IMR-90 (cell line): ENCODE results near the gene ULK1. TPM values are rescaled to one million over a fixed set of nuclear protein-coding genes. Genes with fewer than 3 reads are reported as not detected.

Source experiments
- ATAC-seq: fragments of 200-7000 bp; cut with Tn5 transposase; 2 replicates; pipeline ENCODE4 v1.9.1; 2020; ENCODE audit warnings: low read depth, mild to moderate bottlenecking, moderate library complexity
- BruUV-seq: library from RNA; stranded (reverse); fragments of 400-500 nt; replicated peaks from 2 replicates; lab custom pipeline; 2021; lab: Mats Ljungman, UMichigan
- CTCF ChIA-PET: fragments of 300-600 bp; formaldehyde crosslinking; extraction: SDS; loops from one replicate; lab custom pipeline; 2021; ENCODE audit warnings: antibody characterized with exemption; lab: Yijun Ruan, JAX
- POLR2A ChIA-PET: fragments of 300-600 bp; sonication (Branson Sonifier 250); formaldehyde crosslinking; loops from one replicate; lab custom pipeline; 2022; ENCODE audit warnings: antibody characterized with exemption; ENCODE audit not compliant: unreplicated experiment; lab: Charles Lee
- DNase-seq: peaks from one replicate; pipeline ENCODE4 v3.0.0; 2013
- H2AFZ ChIP-seq: replicated peaks from 2 replicates; pipeline ENCODE3; 2013; ENCODE audit warnings: low read length, mild to moderate bottlenecking; ENCODE audit not compliant: poor library complexity
- H2AK5ac ChIP-seq: 2 replicates; pipeline ENCODE4 v1.6.1; 2013; ENCODE audit warnings: low read depth, low read length, inconsistent platforms
- H2AK9ac ChIP-seq: replicated peaks from 2 replicates; pipeline ENCODE3; 2013; ENCODE audit warnings: mild to moderate bottlenecking, low read depth, low read length, moderate library complexity; ENCODE audit not compliant: poor library complexity
- H2BK120ac ChIP-seq: 2 replicates; pipeline ENCODE4 v1.6.1; 2013; ENCODE audit warnings: low read depth, low read length, inconsistent platforms
- H2BK15ac ChIP-seq: 3 replicates; pipeline ENCODE4 v1.6.1; 2013; ENCODE audit warnings: low read depth, low read length, inconsistent platforms
- H2BK20ac ChIP-seq: 2 replicates; pipeline ENCODE4 v1.6.1; 2013; ENCODE audit warnings: low read depth, mild to moderate bottlenecking, inconsistent platforms, low read length, moderate library complexity
- H2BK5ac ChIP-seq: 2 replicates; pipeline ENCODE4 v1.6.1; 2013; ENCODE audit warnings: mild to moderate bottlenecking, low read depth, low read length, inconsistent platforms; ENCODE audit not compliant: poor library complexity, severe bottlenecking
- H3K14ac ChIP-seq: replicated peaks from 2 replicates; pipeline ENCODE4 v1.6.1; 2013; ENCODE audit warnings: low read depth, low read length, inconsistent platforms
- H3K18ac ChIP-seq: 2 replicates; pipeline ENCODE4 v1.6.1; 2013; ENCODE audit warnings: low read depth, low read length, control low read depth
- H3K23ac ChIP-seq: 2 replicates; pipeline ENCODE4 v1.6.1; 2013; ENCODE audit warnings: low read depth, low read length, inconsistent platforms
- H3K27ac ChIP-seq: 2 replicates; pipeline ENCODE4 v1.5.1; 2013; ENCODE audit warnings: mild to moderate bottlenecking, control low read depth, low read length; ENCODE audit not compliant: insufficient read depth
- H3K27me3 ChIP-seq: 2 replicates; pipeline ENCODE4 v1.6.1; 2013; ENCODE audit warnings: low read length; ENCODE audit not compliant: control insufficient read depth, insufficient read depth
- H3K36me3 ChIP-seq: 2 replicates; pipeline ENCODE4 v1.6.1; 2013; ENCODE audit warnings: low read length, mixed read lengths; ENCODE audit not compliant: control insufficient read depth, insufficient read depth
- H3K4ac ChIP-seq: 2 replicates; pipeline ENCODE4 v1.6.1; 2013; ENCODE audit warnings: low read depth, low read length, inconsistent platforms
- H3K4me1 ChIP-seq: 2 replicates; pipeline ENCODE4 v1.6.1; 2013; ENCODE audit warnings: low read length, mixed read lengths; ENCODE audit not compliant: control insufficient read depth, insufficient read depth
- H3K4me2 ChIP-seq: 2 replicates; pipeline ENCODE4 v1.6.1; 2013; ENCODE audit warnings: low read depth, mild to moderate bottlenecking, control low read depth, low read length, moderate library complexity
- H3K4me3 ChIP-seq: 2 replicates; pipeline ENCODE4 v1.5.1; 2013; ENCODE audit warnings: low read depth, mild to moderate bottlenecking, control low read depth, low read length, moderate library complexity; ENCODE audit not compliant: insufficient read depth
- H3K56ac ChIP-seq: 2 replicates; pipeline ENCODE4 v1.6.1; 2013; ENCODE audit warnings: low read length, inconsistent platforms; ENCODE audit not compliant: insufficient read depth; ENCODE audit errors: extremely low read depth
- H3K79me1 ChIP-seq, 2 experiments: 2 replicates each; pipeline ENCODE4 v1.6.1; 2013; ENCODE audit warnings: low read length in 2 of 2, inconsistent platforms in 1 of 2, low read depth in 1 of 2
- H3K9ac ChIP-seq: 2 replicates; pipeline ENCODE4 v1.6.1; 2013; ENCODE audit warnings: low read depth, low read length, control low read depth
- H3K9me1 ChIP-seq: 2 replicates; pipeline ENCODE4 v1.6.1; 2013; ENCODE audit warnings: low read length, inconsistent platforms; ENCODE audit not compliant: insufficient read depth
- H3K9me3 ChIP-seq: 2 replicates; pipeline ENCODE4 v1.6.1; 2013; ENCODE audit warnings: low read length; ENCODE audit not compliant: control insufficient read depth, insufficient read depth
- H4K20me1 ChIP-seq: 2 replicates; pipeline ENCODE4 v1.6.1; 2013; ENCODE audit warnings: low read length, inconsistent platforms; ENCODE audit not compliant: insufficient read depth
- H4K5ac ChIP-seq: 2 replicates; pipeline ENCODE4 v1.6.1; 2013; ENCODE audit warnings: mild to moderate bottlenecking, low read depth, low read length, control low read depth
- H4K8ac ChIP-seq, 2 experiments: 2 replicates each; pipeline ENCODE4 v1.6.1; 2013; ENCODE audit warnings: low read depth in 2 of 2, low read length in 2 of 2, control low read depth in 1 of 2, inconsistent platforms in 1 of 2
- H4K91ac ChIP-seq: 2 replicates; pipeline ENCODE4 v1.6.1; 2013; ENCODE audit warnings: low read depth, low read length, inconsistent platforms; ENCODE audit not compliant: insufficient read depth
- BHLHE40 ChIP-seq: fragments of 150-350 bp; IDR thresholded peaks from 2 replicates; pipeline ENCODE4 v1.6.1; 2016; ENCODE audit warnings: mild to moderate bottlenecking, low read depth, low read length
- CEBPB ChIP-seq: IDR thresholded peaks from 2 replicates; pipeline ENCODE4 v1.6.1; 2012; ENCODE audit warnings: low read depth, low read length, improper control_type of control experiment
- CHD1 ChIP-seq: IDR thresholded peaks from 2 replicates; pipeline ENCODE4 v1.6.1; 2012; ENCODE audit warnings: low read depth, low read length, improper control_type of control experiment
- FOS ChIP-seq: fragments of 150-350 bp; IDR thresholded peaks from 2 replicates; pipeline ENCODE4 v1.6.1; 2016; ENCODE audit warnings: low read depth, low read length
- MAZ ChIP-seq: IDR thresholded peaks from 2 replicates; pipeline ENCODE4 v1.6.1; 2012; ENCODE audit warnings: low read depth, mild to moderate bottlenecking, low read length, improper control_type of control experiment, moderate library complexity, borderline replicate concordance
- MXI1 ChIP-seq: IDR thresholded peaks from 2 replicates; pipeline ENCODE4 v1.6.1; 2012; ENCODE audit warnings: low read depth, mild to moderate bottlenecking, low read length, moderate library complexity, borderline replicate concordance
- POLR2A ChIP-seq: IDR thresholded peaks from 2 replicates; pipeline ENCODE4 v1.6.1; 2012; ENCODE audit warnings: mild to moderate bottlenecking, low read depth, low read length
- RAD21 ChIP-seq: IDR thresholded peaks from 2 replicates; pipeline ENCODE4 v1.6.1; 2012; ENCODE audit warnings: low read length, improper control_type of control experiment
- RCOR1 ChIP-seq: IDR thresholded peaks from 2 replicates; pipeline ENCODE4 v1.6.1; 2012; ENCODE audit warnings: mild to moderate bottlenecking, low read length, improper control_type of control experiment; ENCODE audit not compliant: insufficient replicate concordance
- RFX5 ChIP-seq: IDR thresholded peaks from 2 replicates; pipeline ENCODE4 v1.8.0; 2012; ENCODE audit warnings: low read depth, mild to moderate bottlenecking, low read length, moderate library complexity
- SMC3 ChIP-seq: fragments of 150-350 bp; IDR thresholded peaks from 2 replicates; pipeline ENCODE4 v1.6.1; 2016; ENCODE audit warnings: low read depth, mild to moderate bottlenecking, antibody characterized with exemption, low read length, moderate library complexity
- WGBS, 2 experiments: methylation state at CpG; one replicate each; pipeline versions ENCODE4 v1.1.5 to v1.1.7; 2013; ENCODE audit warnings: missing lambda C conversion rate in 2 of 2; ENCODE audit not compliant: insufficient read length in 1 of 2; ENCODE audit errors: extremely low coverage in 2 of 2; 5-methylcytosine and 5-hydroxymethylcytosine counted together
- dilution Hi-C: fragments of 300-500 bp; cut with HindIII; formaldehyde crosslinking; loops from one replicate; pipeline ENCODE4 v1.14.3; 2018; ENCODE audit warnings: low sequenced_read_pairs; ENCODE audit not compliant: unreplicated experiment
- in situ Hi-C: fragments of 300-500 bp; cut with MboI; formaldehyde crosslinking; loops from 3 replicates; pipeline ENCODE4 v1.14.3; 2019; ENCODE audit warnings: low sequenced_read_pairs, inconsistent platforms, mixed read lengths
- intact Hi-C: fragments of 100-400 bp; cut with micrococcal nuclease; formaldehyde crosslinking; loops from 2 replicates; pipeline ENCODE4 v1.10.0; 2022
- polyA plus RNA-seq, 3 experiments: library from polyadenylated mRNA; depleted of rRNA; stranded (reverse); fragments of >200 nt; gene quantifications; 2 replicates each; pipeline ENCODE4 v1.2.3, GENCODE V29; 2012; ENCODE audit warnings: low replicate concordance in 1 of 3
- total RNA-seq: library from RNA; depleted of rRNA; stranded (reverse); fragments of >200 nt; gene quantifications from 2 replicates; pipeline ENCODE4 v1.2.3, GENCODE V29; 2012
- TF ChIP-seq, protein P1 (sequence below): fragments of 150-350 bp; IDR thresholded peaks from 2 replicates; pipeline ENCODE4 v1.6.1; 2017; ENCODE audit warnings: mild to moderate bottlenecking, antibody characterized with exemption, low read length, low read depth
- TF ChIP-seq, protein P2 (sequence below): fragments of 150-350 bp; IDR thresholded peaks from 2 replicates; pipeline ENCODE4 v1.6.1; 2016; ENCODE audit warnings: low read depth, mild to moderate bottlenecking, low read length, moderate library complexity, borderline replicate concordance
- TF ChIP-seq, protein P3 (sequence below): conservative IDR thresholded peaks from 2 replicates; pipeline ENCODE4 v1.5.1; 2012; ENCODE audit warnings: mild to moderate bottlenecking, low read depth, low read length, improper control_type of control experiment

The ULK1 gene
- total and polyA plus RNA-seq, 2 of the 4 experiments (the other 2 are of a cell fraction), result 1.8 to 19.2 TPM

DNA sequence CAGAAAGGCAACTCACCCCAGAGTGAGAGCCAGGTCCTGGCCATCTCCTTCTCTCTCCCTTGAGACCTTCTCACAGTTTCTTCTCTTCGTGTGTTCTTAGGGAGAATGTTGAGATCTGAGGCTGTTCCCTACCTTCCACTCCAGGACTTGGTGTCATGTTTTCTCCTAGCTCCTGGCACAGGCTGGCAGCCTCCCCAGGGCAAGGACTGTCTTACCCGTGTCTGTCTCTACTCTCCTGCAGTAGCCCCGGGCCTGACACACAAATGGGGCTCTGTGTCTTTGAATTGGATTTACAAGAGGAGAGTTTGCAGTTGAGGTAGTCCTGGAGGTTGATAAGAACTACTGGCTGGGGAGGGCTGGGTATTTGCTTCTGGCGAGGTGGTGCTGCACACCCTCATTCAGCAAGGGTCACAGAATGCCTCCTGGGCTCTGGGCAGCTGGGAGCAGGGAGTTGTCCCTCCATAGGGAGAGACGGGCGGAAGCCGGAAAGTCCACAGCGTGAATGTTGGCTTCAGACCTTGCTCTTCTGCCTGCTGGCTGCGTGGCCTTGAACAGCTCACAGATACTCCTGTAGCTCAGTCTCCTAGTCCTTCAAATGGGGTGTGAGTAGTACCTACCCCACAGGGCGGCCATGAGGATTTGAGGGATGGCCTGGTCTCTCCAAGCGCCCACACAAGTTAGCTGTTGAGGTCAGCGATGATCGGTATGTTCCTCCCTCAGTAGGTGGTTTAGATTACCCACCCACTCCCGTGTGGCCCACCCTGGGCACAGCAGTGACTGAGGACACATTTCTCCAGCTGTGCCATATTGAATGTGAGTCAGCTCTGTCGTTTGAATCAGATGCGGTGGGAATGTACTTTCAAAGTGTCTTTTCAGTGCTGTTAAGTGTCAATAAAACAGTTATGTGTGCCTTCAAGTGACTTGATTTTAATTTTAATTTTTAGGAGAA lies 65.5 kb downstream of the ULK1 start:
- Histone ChIP-seq H3K14ac (no peak overlapping the region), H3K36me3 (peaks cover 5% of the 10 kb centered on the region), H2BK15ac (no peak overlapping the region), H2BK120ac (no peak overlapping the region), H2BK20ac (no peak overlapping the region), H3K9me3 (no peaks in the 10 kb centered on the region), H4K20me1 (peaks cover 58% of the 10 kb centered on the region), H3K4ac (no peak overlapping the region), H3K27ac (no peak overlapping the region), H4K8ac (no peak overlapping the region), H2AK9ac (no peak overlapping the region), H3K27me3 (no peaks in the 10 kb centered on the region), H3K9ac (no peak overlapping the region), H2BK5ac (no peak overlapping the region), H3K23ac (no peak overlapping the region), H3K4me2 (no peak overlapping the region), H4K5ac (no peak overlapping the region), H3K4me1 (peaks cover 5% of the 10 kb centered on the region), H4K91ac (no peak overlapping the region), H3K18ac (no peak overlapping the region), H2AFZ (no peak overlapping the region), H3K9me1 (peaks cover 16% of the 10 kb centered on the region), H3K4me3 (no peak overlapping the region), H2AK5ac (no peak overlapping the region), H3K56ac (no peak overlapping the region), H3K79me1 (peaks cover 17 to 70% of the 10 kb centered on the region in 2 experiments)
- intact Hi-C loops (loop anchor here (10.0 kb wide), 1 partner anchor 125 kb away; no protein-coding TSS in a partner anchor), dilution Hi-C loops (no loop called here), in situ Hi-C loops (no loop called here)
- POLR2A ChIA-PET, result no interaction called here
- BruUV-seq, result no TSS peak
- CTCF ChIA-PET, result no interaction called here
- DNase-seq (no peak), ATAC-seq (peak; percentile 8; the same call in 1 of the 2 replicates)
- 87% methylated on average over 9 of the region's 16 CpGs; no CpG with 5 or more reads in 1 of the 2 experiments for WGBS, 2 experiments
- no peak for TF ChIP-seq RFX5
- TF ChIP-seq, protein P1, sequence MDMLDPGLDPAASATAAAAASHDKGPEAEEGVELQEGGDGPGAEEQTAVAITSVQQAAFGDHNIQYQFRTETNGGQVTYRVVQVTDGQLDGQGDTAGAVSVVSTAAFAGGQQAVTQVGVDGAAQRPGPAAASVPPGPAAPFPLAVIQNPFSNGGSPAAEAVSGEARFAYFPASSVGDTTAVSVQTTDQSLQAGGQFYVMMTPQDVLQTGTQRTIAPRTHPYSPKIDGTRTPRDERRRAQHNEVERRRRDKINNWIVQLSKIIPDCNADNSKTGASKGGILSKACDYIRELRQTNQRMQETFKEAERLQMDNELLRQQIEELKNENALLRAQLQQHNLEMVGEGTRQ, result no peak
- TF ChIP-seq, protein P2, sequence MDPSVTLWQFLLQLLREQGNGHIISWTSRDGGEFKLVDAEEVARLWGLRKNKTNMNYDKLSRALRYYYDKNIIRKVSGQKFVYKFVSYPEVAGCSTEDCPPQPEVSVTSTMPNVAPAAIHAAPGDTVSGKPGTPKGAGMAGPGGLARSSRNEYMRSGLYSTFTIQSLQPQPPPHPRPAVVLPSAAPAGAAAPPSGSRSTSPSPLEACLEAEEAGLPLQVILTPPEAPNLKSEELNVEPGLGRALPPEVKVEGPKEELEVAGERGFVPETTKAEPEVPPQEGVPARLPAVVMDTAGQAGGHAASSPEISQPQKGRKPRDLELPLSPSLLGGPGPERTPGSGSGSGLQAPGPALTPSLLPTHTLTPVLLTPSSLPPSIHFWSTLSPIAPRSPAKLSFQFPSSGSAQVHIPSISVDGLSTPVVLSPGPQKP, result no peak
- TF ChIP-seq CEBPB, result no peak
- no peak for TF ChIP-seq BHLHE40
- TF ChIP-seq POLR2A, result no peak
- no peak for TF ChIP-seq CHD1
- TF ChIP-seq RAD21, result no peak
- TF ChIP-seq, protein P3, sequence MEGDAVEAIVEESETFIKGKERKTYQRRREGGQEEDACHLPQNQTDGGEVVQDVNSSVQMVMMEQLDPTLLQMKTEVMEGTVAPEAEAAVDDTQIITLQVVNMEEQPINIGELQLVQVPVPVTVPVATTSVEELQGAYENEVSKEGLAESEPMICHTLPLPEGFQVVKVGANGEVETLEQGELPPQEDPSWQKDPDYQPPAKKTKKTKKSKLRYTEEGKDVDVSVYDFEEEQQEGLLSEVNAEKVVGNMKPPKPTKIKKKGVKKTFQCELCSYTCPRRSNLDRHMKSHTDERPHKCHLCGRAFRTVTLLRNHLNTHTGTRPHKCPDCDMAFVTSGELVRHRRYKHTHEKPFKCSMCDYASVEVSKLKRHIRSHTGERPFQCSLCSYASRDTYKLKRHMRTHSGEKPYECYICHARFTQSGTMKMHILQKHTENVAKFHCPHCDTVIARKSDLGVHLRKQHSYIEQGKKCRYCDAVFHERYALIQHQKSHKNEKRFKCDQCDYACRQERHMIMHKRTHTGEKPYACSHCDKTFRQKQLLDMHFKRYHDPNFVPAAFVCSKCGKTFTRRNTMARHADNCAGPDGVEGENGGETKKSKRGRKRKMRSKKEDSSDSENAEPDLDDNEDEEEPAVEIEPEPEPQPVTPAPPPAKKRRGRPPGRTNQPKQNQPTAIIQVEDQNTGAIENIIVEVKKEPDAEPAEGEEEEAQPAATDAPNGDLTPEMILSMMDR, result no peak
- no peak for TF ChIP-seq FOS
- TF ChIP-seq MXI1, result no peak
- TF ChIP-seq SMC3, result no peak
- TF ChIP-seq RCOR1, result no peak
- TF ChIP-seq MAZ, result no peak
